GM21723 (cell line): ENCODE data around the gene ACTL6B.
A peak's percentile ranks its signal among the peaks of the same experiment; 100 is the strongest.
"Not testable (repeated sequence)": the region's sequence is repeated elsewhere in the genome, so short reads cannot be mapped to it uniquely, and the experiment has no call there.

Experiments
- ATAC-seq: cut with Tn5 transposase; IDR thresholded peaks from one replicate; pipeline ENCODE4 v1.9.1; 2021; ENCODE audit warnings: mild to moderate bottlenecking, moderate library complexity; ENCODE audit not compliant: unreplicated experiment

ACTL6B gene

DNA sequence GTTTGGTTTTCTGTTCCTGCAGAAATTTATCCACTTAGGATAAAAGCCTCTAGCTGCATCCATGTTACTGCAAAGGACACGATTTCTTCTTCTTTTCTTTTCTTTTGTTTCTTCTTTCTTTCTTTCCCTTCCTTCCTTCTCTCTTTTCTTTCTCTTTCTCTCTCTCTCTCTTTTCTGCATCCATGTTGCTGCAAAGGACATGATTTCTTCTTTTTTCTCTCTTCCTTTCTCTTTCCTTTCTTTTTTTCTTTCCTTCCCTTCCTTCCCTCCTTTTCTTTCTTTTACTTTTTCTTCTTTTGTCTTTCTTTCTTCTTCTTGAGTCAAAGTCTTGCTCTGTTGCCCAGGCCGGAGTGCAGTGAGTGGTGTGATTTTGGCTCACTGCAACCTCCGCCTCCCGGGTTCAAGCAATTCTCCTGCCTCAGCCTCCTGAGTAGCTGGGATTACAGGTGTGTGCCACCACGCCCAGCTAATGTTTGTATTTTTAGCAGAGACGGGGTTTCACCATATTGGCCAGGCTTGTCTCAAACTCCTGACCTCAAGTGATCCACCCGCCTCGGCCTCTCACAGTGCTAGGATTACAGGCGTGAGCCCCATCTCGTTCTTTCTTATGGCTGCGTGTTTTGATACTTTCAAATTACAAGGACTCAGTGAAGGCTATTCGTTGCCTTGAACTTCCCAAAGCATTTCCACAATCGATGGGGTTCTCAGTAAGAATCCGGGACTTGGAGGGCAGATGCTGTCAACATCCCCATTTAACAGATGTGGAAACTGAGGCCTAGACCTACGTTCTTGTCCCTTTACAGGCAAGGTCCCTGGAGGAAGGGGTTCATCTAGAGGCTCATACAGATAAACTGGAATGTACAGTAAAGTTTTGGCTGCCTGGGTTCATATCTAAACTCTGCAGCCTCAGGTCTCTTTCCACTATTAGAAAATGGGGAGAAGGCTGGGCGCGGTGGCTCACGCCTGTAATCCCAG lies 15.4 kb upstream of the ACTL6B start:
- ATAC-seq: no peak

DNA sequence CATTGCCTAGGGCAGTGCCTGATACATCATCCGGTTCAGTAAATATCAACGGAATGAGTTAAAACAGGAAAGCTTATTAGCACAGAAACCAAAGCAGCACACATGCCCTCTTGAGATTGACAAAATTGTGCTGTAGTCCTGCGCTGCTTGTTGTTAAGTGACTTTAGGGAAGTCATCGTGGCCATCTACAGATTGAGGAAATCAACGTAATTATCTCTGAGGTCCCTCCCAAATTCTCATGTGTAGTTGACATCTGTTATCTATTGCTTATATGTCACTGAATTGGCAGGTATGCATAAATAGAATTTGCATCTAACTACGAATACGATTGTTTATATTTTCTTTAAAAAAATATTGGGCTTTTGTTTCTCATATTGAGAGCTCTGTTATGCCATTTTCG lies 13.8 kb upstream of the ACTL6B start:
- ATAC-seq: no peak

DNA sequence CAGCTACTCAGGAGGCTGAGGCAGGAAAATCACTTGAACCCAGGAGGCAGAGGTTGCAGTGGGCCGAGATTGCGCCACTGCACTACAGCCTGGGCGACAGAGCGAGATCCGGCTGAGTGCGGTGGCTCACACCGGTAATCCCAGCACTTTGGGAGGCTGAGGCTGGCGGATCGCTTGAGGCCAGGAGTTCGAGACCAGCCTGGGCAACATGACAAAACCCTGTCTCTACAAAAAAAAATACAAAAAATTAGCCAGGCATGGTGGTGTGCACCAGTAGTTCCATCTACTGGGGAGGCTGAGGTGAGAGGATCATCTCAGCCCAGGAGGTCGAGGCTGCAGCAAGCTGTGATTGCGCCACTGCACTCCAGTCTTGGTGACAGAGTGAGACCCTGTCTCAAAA lies 12.9 kb upstream of the ACTL6B start:
- not testable (repeated sequence) for ATAC-seq

DNA sequence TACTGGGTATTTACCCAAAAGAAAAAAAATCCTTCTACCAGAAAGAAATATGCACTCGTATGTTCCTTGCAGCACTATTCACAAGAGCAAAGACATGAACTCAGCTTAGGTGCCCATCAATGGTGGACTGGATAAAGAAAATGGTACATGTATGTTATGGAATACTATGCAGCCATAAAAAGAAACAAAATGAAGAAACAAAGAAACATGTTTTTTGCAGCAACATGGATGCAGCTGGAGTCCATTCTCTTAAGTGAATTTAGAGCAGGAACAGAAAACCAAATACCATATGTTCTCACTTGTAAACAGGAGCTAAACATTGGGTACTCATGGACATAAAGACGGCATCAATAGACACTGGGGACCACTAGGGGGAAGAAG lies 11.8 kb upstream of the ACTL6B start:
- ATAC-seq: no peak

DNA sequence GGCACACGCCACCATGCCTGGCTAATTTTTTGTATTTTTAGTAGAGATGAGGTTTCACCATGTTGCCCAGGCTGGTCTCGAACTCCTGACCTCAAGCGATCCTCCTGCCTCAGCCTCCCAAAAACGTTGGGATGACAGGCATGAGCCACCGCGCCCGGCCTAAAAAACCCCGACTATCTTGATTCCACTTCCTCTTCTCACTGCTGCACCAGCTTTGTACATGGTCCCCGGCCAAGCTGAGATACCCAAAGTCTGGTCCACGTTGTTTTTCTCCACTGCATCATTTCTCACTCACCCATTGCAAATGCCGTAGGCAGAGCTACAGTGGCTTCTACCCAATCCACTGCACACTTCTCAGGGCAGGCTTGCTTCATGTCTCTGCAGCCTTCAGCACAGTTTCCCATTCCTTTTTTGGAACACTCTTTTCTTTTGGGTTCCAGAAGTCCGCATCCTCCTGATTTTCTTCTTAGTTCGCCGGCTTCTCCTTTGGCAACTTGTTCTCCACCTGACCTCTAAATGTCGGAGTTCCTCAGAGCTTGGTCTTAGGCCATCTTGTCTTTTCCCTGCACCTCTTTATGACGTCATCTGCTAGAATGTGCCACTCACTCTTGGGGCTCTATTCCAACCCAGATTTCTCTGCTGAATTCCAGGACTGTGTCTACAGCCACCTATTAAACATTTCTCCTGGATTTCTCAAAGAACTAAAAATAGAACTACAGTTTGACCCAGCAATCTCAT lies 11.3 kb upstream of the ACTL6B start:
- ATAC-seq: no peak

DNA sequence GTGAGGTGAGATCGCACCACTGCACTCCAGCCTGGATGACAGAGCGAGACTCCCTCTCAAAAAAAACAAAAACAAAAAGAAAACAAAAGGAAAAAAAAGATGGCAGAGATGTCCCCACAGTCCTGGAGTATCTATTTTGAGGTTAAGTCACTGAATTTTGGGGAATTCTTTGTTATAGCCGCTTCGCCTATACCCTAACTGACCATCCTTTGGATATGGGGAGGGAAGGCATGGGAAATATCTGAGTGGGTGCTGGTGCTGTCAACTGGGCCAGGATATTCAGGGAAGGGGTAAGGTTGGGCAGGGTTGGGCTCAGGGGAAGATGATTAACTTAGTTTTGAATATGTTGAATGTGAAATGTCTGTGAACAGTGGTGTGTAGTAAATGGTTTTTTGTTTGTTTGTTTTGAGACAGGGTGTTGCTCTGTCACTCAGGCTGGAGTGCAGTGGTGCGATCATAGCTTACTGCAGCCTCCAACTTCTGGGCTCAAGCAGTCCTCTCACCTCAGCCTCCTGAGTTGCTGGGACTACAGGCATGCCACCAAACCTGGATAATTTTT lies 9.0 kb upstream of the ACTL6B start:
- ATAC-seq: no peak

DNA sequence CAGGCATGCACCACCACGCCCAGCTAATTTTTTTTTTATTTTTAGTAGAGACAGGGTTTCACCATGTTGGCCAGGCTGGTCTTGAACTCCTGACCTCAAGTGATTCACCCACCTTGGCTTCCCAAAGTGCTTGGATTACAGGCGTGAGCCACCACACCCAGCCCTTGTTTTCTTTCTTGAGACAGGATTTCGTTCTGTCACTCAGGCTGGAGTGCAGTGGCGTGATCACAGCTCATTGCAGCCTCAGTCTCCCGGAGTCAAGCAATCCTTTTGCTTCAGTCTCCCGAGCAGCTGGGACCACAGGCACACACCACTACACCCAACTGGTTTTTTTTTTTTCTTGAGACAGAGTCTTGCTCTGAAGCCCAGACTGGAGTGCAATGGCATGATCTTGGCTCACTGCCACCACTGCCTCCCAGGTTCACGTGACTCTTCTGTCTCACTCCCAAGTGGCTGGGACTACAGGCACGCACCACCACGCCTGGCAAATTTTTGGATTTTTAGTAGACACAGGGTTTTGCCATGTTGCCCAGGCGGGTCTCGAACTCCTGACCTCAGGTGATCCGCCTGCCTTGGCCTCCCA lies 6.0 kb upstream of the ACTL6B start:
- not testable (repeated sequence) for ATAC-seq

DNA sequence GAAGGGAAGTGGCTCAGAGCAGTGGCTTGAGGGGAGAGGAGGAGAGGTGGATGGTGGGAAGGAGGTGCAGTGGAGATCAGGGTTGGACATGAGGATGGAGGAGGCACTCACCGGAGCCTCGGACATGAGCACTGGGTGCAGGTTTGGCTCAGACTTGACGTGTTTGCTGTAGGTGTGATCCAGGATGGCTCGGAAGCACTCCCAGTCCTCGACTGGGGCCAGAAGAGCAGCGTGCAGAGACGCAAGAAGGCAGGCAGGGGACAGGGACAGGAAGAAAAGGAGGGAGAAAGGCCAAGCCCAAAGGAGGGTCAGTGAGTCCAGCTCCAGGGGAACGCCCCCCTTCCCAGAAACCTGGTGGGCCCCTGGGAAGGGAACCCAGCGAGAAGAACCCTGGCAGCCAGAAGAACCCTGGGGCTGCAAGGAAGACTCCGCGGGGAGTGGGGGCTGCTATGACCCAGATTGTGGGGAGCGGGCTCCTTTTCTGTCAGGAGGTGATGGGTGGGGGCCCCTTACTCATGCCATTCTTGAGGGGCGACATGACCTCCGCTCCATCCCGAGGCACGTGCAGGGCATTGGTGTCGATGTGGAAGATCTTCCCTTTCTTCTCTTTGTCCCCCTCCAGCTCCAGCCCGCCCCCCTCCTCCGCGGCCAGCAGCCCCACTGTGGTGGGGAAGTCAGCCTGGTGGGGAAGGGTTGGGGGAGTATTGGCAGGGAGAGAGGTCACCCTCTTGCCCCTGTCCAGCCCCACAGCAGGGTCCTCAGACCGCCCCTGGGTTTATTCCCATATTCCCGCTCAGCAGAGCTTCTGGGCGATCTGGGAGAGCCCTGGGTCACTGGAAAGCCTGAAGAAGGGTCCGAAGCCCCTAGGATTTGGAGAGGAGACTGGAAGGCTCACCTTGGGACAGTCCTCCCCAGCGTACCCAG lies 1.1 kb downstream of the ACTL6B start:
- ATAC-seq: no peak

DNA sequence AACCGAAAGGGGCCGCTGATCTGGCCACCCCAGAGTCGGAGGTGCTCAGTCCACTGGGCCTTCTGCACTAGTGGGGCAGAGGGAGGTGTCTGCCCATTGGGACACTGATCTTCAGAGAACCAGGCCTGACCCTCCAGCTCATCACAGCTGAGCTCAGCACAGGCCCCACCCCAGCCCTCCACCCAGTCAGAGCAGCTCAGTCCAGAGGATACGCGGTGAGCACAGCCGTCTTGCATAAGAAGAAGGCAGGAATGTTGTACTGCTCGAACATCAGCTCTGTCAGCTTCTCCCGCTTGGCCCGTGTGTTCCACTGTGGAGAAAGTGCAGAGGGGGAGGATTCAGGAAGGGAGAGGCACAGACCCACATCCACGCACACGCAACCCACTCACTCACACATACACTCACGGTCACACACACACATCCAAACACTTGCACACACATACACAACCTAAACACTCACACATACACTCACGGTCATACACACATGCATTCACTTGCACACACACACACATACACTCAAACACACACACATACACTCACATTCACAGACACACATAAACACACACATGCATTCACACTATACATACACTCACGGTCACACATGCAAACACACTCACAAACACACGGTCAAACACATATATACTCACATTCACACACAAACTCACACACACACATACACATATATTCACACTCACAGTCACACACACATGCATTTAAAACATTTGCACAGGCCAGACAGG lies 6.3 kb downstream of the ACTL6B start:
- no peak for ATAC-seq

DNA sequence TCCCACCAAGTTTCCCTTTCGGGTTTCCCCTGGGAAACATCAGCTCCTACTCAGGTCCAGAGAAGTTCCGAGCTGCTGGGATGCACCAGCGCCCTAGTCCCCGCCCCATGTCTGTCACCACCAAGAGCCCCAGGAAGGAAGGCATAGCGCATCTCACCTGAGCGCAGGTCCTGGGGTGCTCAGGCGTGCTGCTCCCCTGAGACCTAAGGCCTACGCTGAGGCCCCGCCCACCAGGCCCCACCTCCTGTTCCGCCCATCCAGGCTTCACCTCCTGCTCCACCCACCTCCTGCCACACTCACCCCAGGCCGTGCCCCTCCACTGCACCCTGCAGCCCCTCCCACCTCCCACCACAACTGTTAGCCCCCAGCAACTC lies 13.7 kb downstream of the ACTL6B start:
- ATAC-seq: no peak

DNA sequence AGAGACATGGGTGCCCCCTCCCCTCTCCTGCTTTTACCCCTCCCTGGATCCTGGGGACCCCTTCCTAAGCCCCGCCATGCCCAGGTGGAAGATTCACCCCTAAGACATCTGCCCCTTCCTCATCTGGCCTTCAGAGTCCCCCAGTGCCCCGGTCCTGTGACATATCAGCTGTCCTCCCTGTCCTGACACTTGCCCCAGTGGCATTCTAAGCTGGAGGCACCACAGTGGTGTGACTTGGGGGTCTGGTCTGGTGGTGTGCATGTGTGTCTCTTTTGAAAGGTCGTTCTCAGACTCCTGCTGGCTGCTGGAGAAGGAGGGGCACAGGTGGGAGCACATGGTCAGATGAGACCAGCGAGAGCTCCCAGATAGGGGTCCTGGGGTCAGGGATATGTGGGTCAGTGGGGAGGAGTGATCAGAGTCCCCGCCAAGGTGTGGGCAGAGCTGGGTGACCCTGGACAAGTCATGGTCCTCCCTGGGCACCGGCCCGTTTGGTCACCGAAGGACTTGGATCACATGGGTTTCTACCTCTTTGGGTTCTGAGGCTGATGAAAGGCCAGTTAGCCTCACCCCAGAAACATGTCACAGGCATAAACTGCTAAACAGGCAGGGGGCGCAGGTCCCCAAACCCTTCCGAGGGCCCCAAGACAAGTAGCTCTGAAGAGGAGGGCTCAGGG lies 14.3 kb downstream of the ACTL6B start:
- ATAC-seq: no peak

DNA sequence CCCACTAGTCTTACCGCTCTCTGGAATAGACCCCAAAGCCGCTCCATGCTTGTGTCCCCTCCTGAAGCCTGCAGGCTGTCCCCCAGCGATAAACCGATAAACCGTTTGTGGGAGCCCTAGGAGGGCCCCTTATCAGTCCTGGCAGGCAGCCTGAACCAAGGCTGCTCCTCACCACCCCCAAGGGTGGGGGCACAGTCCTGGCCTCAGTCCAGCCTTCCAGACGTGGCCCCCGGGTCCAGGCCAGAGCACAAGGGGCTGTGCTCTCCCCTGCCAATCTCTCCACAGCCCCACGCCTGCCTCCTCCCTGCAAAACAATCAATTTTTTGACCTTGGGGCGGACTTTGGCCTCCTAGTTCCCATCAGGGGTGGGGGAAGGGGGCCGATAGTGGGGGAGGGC lies 14.8 kb downstream of the ACTL6B start, which contains the start of gene TFR2:
Gene TFR2, minus strand, starts transcription at position 90 of the 397 bp plus-strand sequence. Its CDS starts 43 bp downstream, at position 47.
- no peak for ATAC-seq

DNA sequence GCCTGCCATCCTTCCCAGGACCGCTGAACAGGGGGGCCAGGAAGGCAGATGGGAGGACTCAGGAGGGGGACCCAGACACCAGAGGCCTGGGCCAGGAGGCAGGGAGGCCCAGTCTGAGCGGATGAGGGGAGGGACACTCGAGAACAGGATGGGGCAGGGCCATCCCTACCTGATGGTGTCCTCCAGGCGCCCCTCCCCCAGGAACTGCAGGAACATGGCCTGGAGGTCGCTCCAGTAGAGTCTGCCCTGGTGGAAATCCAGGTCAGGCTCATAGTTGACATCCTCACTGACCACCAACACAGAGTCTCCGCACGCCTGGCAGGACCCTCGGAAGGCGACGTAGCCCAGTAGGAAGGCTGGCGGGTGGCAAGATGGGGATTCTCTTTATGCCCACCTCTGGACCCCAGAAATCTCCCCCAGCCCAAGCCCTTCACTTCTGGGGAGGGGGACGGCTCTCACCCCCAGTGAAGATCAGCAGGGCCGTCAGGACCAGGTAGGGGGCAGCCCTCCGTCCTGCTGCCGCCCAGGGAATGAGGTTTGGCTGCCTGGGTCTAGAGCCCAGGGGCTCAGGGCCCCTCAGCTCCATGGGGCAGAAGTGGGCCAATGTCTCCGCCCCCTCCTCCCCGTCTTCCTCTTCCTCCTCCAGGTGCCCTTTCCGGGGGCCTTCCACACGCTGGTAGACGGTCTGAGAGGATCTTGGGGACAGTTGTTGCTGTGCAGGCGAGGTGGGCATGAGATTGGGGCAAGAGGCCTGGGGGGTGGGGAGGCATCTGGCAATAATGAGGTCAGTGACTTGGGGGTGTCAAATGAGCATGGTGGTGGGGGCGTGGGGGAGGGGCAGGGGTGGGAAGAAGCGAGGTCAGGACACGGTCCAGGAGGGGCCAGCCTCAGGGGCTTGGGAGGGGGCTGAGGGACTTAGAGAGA lies 15.5 kb downstream of the ACTL6B start:
- no peak for ATAC-seq

DNA sequence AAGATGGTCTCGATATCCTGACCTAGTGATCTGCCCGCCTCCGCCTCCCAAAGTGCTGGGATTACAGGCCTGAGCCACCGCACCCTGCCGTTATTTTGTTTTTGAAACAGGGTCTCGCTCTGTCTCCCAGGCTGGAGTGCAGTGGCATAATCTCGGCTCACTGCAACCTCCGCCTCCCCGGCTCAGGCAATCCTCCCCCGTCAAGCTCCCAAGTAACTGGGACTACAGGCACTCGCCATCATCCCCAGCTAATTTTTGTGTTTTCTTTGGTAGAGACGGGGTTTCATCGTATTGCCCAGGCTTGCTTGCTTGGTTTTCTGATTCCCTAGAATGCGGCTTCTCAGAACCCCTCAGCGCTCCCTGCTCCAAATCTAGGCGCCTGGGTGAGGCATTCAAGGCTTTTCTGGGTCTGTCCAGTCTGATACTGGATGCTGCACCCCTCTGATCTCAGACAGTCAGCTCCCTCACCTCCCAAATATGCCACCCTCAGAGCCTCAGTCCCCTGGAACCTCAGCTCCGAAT lies 16.2 kb downstream of the ACTL6B start:
- no peak for ATAC-seq

DNA sequence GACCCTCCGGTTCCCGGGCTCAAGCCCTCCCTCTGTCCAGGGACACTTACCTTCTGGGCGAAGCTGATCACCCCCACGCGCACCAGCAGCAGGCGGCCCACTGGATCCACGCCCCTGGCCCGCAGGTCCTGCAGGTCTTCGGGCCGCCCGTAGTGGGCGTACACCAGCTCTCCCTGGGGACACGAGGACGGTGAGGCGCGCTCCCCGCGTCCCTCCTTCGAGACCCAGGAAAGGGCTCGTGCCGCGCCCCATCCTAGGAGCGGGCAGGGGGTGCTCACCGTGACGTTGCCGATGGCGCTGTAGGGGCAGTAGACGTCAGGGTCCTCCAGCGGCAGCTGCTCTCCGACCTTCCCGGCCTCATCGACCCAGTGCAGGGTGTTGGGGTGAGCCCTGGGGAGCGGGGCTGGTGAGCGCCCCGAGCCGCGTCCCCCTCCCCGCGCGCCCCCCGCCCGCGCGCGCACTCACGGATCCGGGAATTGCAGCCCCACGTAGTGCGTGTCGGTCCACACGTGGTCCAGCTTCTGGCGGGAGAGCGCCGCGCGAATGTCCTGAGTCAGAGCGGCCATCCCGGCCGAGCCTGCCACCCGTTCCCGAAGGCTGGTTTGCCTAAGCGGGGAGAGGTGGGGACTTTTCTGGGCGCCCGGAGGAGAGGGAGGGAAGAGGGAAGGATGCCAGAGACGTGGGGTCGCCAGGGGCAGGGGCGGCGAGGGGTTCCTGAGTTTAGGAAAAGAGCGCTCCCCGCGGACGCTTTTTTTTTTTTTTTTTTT lies 23.1 kb downstream of the ACTL6B start:
- ATAC-seq: peak; percentile 46

DNA sequence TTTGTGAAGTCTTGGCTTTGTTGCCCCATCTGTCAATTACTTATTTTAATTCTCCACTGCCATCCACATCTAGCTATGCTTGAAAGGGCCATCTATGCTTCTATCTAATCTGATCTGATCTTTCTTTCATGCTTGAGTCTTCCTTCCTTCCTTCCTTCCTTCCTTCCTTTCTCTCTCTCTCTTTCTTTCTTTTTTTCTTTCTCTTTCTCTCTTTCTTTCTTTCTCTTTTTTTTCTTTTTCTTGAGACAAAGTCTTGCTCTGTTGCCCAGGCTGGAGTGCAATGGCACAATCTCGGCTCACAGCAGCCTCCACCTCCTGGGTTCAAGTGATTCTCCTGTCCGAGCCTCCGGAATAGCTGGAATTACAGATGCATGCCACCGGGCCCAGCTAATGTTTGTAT lies 26.2 kb downstream of the ACTL6B start:
- ATAC-seq: no peak

DNA sequence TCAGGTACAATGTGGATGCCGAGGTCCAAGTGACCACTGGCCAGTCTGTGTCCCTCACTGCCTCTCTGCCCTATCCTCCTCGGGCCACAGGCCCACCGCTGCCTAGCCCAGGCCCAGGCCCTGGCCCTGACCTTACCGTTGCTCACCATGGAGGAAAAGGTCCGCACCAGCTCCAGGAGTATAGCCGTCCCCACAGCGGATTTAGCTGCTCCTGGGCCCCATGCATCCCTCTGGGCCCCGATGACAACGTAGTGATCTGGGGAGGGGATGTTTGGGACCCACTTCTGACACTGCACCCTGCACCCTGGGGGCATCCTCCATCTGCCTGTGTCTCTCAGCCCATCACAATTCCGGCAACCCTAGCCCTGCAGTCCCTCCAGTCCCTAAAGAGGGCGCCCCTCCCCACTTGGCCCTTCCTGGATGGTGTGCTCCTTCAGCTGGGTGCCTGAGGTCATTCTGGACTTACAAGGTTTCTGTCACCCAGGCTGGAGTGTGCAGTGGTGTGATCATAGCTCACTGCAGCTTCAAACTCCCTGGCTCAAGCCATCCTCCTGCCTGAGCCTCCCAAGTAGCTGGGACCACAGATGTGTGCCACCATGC lies 27.0 kb downstream of the ACTL6B start:
- no peak for ATAC-seq
